SKM-1 treated with dmso at 0.1 percent for 144 hours (cell line): Measurements from ENCODE around the gene FOXJ3.
A peak's percentile ranks its signal among the peaks of the same experiment; 100 is the strongest.

Source experiments
- DNase-seq: peaks from one replicate; lab custom pipeline; 2025; ENCODE audit not compliant: unreplicated experiment; lab: John Stamatoyannopoulos, UW

Gene FOXJ3

DNA sequence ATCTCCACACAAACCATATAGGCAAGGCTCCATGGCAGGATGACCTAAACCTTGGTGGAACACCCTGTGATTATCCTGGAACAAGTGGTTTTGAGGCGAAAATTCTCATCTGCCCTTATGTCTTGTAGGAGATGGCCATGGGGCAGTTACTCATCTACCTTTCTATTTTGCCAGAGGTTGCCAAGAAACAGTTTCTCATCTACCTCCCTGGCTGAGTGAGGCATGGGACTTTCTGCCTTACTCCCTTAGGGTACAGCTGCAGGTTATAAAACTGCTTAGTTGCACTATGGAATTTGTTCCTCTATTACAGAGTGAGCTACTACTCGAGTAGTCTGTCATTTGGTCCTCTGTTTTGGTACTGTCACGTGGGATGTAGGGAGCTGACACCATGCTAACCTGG, 139.2 kb downstream of the FOXJ3 start:
- DNase-seq: no peak

DNA sequence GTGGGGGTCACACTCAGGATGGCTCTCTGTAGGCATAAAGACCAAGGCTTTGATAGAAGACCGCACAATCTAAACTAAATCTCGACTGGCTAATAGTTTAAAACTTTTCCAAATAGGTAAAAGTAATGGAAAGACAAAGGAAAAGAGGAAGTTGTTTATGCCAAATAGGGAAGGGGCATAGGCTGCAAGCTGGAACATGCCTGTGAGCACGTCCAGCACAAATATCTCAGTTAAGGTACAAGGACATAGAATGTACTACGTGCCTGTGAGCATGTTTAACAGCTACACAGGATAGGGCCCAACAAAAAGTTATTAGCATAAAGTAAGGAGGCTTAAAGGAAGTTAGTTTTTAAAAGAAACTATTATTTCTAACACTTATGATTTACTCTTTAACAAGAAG, 142.9 kb downstream of the FOXJ3 start:
- DNase-seq: no peak

DNA sequence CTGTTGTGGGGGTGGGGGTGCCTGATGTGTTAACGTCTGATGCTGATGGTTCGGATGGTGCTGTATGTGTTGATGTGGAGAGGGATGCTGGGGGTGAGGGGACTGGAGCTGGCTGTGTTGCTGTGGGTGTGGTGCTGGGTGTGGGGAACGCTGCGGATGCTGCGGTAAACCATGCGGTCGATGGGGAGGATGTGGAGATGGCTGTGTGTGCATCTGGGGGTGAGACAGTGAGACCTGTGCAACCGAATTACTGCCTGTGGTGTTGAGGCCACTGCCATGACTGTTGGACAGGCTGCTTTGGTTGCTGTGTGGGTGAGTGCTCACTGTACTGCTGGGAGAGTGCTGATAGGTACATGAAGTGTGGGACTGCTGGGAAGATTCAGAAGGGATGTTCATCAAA, 143.7 kb downstream of the FOXJ3 start:
- no peak for DNase-seq

DNA sequence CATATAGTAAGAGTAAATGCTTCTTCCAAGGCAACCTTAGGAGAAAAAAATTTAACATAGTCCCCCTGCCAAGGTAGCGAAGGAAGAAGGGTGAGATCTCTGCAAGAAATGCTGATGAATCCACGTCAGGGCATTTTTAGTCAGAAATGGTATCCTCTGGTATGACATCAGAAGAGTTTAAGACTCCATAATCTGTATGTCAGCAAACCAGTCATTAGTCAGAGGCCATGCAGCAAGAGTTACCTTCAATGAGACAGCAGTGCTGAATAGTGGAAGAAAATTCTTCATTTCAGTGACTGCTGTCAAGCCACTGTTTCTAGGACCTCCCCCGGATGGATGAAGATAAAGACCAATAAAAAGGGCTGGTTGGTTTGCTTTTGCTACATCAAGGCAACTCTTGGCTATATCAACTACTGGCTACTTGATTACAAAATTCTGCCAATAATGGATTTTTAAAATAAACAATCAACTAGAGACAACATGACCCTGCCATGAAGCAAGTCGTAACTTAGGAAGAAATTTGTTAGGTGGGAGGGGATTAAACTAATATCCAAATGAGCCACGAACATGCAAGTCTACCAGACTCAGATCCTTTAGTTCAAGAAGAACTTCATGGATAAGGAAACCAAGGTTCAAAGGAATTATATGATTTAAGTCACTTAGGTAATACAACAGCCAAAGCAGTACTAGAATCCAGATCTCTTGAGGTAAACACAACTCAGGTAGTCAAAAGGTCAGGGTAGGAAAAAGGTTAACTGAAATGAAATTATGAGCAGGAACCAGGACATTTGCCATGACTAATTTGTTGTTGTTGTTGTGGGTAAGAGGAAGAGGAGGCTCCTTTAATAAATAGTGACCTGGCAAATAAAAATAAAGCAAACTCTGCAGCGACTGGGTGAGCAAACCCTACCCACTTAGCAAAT, 144.8 kb downstream of the FOXJ3 start:
- no peak for DNase-seq

DNA sequence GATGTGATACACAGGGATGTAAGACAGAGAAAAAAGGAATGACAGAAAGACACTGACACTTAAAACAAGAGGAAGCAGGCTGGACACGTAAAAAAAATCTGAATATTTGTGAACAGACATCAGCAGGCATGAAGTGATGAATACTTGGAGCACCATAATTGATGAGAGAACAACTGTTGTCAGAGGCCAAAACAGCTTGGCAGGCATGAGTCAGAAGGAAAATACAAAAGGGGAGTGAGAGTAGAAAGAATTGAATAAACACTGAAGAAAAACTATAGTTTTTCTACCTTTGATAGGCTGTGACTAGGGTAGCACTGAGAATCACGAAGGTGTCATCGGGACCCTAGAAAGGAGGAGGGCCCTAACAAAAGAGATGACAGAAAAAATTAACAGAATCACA, 148.9 kb downstream of the FOXJ3 start:
- no peak for DNase-seq

DNA sequence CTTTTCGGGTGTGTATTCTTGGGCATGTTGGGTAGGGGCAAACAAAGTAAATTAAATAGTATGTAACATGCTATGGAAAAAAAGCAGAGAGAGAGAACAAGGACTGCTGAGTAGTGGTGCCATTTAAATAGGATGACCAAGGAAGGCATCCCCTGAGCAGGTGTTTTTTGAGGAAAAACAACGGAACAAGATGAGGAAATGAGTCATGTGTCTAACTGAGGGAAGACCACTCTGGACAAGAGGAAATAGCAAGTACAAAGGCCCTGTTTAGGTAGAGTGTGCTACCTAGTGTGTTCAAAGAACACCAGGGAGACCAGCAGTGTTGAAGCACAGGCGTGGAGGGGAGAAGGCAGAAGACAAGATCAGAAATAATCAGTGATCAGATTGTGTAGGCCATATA, 150.4 kb downstream of the FOXJ3 start:
- no peak for DNase-seq

DNA sequence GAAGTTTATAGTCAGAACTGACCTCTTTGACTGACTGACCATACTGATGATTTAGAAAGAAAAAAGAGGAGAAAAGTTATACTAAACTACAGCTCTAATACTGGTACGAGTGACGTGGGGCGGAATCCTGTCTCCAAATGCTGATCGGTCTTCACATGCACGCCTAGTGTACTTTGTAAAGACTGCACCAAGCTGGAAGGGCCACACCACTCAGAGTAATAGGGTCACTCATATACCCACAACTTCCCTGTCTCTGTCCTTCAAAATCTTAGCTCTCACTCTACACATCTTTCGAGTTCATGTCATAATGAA, 151.1 kb downstream of the FOXJ3 start:
- no peak for DNase-seq

DNA sequence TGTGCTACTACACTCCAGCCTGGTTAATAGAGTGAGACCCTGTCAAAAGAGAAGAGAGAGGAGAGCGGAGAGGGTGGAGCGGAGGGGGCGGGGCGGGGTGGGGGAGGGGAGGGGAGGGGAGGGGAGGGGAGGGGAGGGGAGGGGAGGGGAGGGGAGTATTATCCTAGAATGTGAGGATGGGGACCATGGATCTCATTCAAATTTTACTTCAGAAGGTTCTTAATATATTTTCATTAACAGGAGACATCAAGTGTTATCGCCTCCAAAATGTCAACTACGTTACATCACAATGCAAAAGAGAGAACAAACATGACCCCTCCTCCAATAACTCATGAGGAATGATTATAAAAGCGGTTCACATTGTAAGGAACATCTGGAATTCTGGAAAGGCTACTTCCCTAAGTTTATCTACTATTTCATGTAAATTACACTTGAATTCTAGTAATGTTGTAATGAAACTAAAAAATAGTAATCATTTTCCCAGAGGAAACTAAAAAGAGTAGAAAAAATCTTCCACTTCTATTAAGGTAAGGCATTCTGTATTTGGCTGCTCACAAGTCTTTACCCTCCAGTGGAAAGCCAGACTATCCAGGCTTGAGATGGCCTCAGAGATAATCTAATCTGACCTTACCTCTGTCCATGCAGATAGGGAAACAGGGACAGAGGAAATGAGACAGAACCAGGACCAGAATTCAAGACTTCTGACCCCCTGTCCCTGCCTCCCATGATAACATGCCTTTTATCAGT, 151.7 kb downstream of the FOXJ3 start:
- no peak for DNase-seq

DNA sequence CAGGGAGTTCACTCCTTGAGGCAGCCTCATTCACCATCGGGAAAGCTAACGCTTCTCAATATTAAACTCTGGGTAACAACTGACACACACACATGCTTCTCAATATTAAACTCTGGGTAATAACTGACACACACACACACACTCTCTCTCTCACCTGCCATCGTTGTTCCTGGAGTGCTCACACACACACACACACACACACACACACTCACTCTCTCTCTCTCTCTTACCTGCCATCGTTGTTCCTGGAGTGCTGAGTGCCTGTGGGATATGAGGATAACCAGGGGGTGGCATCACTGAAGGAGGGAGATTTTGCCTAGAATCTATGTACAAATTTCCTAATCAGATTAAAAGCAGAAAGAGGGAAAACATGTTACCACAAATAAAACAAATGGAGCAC, 153.3 kb downstream of the FOXJ3 start:
- DNase-seq: no peak

DNA sequence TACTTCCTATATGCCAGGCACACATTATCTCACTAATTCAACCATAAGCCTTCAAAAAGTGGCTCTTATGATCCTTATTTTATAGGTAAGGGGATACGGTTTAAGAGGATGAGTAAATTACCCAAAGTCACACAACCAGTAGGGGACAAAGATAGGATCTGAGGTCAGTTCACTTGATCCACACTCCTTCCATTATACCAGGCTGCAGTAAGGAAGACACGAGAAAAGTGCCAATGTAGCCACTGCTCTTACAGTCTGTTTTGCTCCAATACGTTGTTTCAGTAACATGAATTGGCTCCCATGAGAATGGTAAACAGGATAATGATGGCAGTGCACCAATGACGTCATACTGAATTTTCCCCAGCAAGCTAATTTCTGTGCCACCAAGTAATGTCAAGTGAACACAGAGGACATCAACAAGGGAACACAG, 155.1 kb downstream of the FOXJ3 start:
- DNase-seq: no peak

DNA sequence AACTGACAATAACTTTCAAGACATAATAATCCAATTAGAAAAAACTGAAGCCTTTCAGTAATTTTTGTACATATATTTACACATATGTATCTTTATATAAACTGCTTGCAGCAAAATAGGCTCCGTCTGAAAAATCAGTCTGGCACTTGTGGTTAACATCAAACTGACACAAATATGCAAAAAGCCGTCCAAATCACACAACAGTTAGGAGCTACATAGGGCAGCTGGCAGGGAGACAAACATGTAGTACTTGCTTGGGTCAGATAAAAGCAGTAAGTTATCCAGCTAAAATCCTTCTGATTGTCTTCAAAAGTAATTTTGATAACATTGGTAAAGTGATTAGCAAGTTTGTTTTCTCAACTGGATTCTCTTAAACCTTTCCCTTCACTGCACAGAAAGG, 155.8 kb downstream of the FOXJ3 start:
- DNase-seq: no peak

DNA sequence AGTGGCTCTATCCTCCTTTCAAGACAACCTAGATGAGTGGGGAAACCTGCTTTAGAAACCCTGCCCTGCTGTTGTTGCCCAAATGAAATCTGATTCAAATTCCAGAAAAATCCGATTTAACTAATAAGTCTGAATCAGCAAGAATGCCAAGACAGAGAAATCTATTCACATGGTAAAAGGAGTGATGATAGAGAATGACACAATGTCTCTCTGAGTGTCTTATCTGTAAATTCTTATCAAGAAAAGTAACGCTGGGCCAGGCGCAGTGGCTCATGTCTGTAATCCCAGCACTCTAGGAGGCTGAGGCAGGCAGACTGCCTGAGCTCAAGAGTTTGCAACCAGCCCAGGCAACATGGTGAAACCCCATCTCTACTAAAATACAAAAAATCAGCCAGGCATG, 156.8 kb downstream of the FOXJ3 start:
- DNase-seq: no peak

DNA sequence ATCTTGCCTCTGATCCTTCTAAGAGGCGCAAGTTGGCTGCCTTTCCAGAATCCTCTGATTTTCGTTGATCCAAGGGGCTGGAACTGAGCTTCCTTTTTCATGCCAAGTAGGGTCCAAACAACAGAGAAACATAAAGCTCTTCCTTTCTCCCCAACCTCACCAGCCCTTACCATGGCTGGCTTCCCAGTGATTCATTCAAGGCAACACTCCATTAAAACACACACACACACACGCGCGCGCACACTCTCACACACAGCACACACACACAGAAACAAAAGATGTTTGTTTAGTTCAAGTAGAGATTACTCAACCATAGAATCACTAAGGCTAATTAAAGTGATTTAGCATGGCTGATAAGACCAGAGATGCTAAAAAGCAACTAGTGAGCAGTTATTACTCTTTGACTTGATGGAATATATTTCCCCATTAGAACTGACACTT, 157.5 kb downstream of the FOXJ3 start:
- no peak for DNase-seq

DNA sequence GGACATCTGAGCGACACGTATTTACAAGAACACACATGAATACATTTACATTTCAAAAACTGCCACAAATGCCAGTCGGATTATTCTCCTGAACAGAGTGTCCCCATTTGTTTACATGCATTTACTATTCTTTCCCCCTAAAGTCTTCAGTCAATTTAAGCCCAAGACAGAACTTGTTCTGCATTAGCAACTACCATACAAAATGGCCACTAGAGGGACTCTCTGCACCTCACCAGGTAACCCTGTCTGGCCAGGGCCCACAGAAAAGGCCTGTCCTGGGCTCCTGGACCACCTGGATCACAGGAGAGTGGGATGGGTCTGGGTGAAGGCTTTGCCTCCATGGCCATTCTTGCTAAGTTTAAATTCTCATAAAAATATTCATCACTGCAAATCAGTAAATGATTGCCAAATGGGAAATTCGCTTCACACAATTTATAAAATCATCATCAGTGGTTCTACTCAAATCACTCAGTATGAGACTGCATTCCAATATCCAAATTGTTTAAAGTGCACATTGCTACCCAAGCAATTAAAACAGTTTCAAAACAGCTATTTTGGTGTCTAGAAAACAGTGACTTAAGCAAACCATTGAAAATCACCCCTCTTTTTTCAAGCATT, 158.0 kb downstream of the FOXJ3 start:
- peak; percentile 19 for DNase-seq

DNA sequence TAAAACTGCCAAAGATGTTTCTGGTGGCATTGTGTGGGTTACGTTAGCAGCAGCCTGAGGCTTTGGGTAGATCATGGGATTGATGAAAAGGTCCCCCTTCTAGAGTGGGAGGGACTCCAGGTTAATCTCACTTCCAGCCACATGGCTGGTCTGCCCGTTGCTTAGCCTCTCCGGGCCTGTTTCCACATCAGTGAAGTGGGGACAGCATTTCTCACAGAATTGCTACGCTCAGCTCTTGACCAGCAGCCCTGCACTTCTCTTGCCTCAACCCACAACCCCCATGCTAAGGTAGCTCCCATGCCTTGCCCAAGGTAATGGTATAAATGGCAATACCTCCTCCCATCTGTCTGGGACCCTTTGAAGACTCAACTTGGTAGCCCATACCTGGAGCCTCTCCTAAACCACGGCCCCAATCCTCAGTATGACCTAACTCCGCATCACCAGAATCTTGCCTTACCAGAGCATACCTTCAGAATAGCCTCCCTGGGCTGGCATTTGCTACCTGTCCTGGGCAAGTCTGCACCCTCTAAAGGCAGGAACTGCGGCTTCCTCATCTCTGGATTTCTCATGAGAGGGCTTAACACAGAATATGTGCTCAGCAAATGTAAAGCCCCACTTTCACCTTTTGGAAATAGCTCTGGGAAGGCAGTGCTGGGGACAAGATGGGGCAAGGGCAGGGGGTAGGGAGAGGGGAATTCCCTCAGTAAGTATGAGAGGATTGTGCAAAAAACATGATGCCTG, 159.6 kb downstream of the FOXJ3 start:
- no peak for DNase-seq

DNA sequence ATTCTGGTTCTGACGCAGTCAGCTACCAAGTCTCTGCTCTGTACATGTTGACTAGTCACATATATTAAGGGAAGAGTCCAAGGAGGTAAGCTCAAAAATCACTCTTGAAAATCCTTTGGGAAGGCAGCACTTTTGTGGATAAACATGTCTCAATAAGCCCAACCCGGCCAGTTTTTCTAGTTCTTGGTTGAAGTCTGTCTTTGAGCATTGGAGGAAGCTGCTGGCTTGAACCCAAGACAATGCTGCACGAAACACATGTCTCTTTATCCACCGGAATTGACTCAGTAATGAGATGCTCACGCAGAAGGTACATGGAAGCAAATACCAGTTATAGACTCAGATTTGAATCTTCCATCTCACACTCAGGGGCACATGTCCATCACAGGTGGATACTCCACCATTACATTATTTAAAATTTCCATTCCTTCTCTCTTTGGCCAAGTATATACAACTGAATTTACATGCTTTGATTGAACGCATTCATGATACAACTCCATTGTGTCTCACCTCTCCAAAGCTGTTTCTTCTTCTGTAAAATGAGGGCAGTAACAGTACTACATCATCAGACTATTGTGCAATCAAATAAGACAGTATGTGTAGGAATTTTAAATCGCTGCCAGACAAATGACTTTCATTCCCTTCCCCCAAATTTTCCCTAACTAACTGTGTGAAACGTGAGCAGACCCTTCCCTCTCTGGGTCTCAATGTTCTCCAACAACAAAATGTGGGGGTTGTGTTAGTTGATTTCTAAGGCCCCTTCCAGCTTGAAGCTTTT, 160.9 kb downstream of the FOXJ3 start:
- no peak for DNase-seq

DNA sequence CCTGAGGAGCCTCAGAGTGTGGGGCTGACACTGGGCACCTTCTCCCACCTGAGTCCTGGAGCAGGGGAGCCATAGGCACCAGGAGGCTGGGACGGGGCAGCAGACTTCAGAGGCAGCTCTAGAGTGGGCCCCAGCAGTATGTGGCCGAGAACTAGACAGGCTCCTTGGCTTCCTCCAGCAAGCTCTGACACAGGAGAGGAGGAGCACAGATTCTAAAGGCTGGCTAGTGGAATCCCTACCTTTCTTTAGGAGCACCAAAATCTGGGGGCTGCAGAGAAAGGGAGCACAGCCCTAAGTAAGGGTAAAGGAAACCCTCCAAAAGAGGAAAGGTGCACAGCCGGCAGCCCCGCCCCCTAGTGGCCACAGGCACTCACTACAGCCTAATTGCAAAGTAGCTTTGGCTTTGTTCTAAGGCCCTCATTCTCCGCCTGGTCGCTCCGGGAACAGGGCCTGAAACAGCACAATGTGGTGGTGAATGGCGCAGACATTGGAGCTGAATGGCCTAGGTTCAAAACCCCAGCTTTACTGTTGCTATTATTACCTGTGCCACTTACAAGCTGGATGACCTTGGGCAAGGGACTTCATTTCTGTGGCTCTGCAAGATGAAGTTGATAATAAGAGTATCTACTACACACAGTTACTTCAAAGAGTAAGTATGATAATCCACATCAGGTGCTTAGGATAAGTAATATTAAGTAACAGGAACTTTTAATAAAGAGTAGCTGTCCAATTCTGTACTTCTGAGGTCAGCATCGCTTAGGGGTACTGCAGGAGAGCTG, 161.7 kb downstream of the FOXJ3 start:
- DNase-seq: peak; percentile 71

DNA sequence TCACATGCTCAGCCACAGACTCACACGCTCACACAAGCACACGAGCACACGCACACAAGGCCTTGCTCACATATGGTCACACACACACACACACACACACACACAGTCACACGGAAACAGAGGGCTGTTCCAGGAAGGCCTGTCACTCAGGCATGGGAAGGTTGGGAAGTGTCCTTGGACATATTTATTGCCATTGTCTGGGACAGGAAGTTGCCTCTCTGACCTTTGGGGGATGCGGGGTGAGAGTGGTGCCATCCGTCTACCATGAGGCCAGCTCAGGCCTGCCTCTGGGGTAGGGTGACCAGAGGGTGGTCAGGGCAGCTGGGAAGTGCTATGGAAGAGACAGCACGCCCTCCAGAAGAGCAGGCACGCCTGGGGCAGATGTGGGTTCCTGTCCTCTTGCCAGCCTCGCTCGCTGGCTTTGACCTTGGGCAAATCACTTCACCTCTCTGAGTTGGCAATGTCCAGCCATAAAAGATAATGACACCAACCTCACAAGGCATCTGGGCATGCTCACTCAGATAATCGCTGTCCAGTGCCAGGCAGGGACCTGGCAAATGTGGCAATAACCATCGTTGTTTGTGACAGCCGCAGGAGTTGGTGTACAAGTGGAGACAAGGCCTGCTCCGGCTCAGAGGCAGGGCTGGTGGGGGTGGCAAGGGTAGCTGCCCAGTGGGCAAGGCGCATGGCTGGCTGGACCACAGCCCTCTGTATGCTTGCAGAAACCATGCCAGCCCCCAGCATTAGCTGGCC, 162.5 kb downstream of the FOXJ3 start:
- no peak for DNase-seq

DNA sequence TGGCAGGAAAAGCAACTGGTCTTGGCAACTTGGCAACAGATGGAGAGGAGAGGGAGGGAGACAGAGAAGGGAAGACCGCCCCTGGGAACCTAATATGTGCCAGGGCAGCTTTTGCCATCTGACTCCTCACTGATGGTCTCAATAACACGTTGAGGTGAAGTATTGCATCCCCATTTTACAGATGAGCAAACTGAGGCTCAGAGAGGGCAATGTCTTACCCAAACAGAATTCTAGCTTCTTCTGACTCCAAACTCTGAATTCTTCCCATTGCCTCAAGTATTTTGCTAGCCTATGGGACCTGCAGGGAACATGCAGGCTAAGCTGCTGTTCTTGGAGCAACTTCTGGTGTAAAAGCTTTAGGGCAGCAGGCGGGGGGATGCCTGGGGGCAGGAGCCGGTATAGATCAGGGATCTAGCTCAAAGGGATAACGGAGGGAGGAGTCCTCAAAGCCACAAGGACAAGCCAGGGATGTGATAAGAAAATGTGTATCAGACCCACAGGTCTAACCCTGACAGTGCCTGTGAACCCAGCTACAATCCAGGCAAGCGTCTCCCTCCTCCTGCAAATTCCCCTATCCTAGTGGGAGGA, 163.3 kb downstream of the FOXJ3 start:
- DNase-seq: no peak
